Measurements from ENCODE around the gene UXS1. TPM values are rescaled to one million over a fixed set of nuclear protein-coding genes. Genes with fewer than 3 reads are reported as not detected.
A peak's percentile ranks its signal among the peaks of the same experiment; 100 is the strongest.

Gene UXS1
- polyA plus RNA-seq, 3 donors = 23.4 to 33.8 (median 29.3) TPM

DNA sequence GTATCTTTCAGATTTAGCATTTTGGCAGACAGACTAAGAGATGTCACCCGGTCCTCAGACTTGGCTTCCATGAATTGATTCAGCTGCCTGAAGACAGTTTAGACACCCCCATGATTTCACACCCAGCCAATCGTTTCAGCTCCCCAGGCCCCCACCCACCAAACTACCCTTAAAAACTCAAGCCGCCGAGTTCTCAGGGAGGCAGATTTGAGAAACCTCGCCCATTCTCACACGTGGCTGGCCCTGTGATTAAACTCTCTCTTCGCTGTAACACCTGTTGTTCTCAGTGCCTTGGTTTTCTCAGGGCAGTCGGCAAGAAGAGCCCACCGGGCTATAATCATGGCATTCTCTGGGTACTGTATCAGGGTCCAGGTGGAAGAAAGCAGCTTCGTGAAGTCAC is 35.2 kb downstream of the UXS1 start:
- no peaks in the 10 kb centered on the region for H4K20me1 ChIP-seq (ENCODE audit: insufficient read depth, low read length)
- no peak overlapping the region for H3K4me3 ChIP-seq (replicated peaks in 1 of 3; ENCODE audit: low read depth in 2 of 3, low read length in 3 of 3)
- no peak overlapping the region for H3K9ac ChIP-seq (ENCODE audit: insufficient read depth, low read length, poor library complexity, severe bottlenecking)
- intact Hi-C loops (cut with micrococcal nuclease) = no loop called here
- no peak overlapping the region for H3K4me2 ChIP-seq (replicated peaks; ENCODE audit: extremely low read depth, low read length, poor library complexity, severe bottlenecking)
- peaks cover 0 to 19% (median 11%) of the 10 kb centered on the region in 7 donors for H3K9me3 Mint-ChIP-seq
- peak overlapping the region in 3 of 7 donors; percentile 26 to 37 (median 34) for H3K27ac Mint-ChIP-seq
- H3K36me3 ChIP-seq (replicated peaks in 1 of 2; ENCODE audit: control insufficient read depth in 1 of 2, insufficient read depth in 2 of 2, low read length in 2 of 2) = peaks cover 11 to 68% of the 10 kb centered on the region in 2 donors
- no peak overlapping the region for H3K4me3 Mint-ChIP-seq
- peaks cover 60 to 78% of the 10 kb centered on the region in 2 donors for H3K36me3 Mint-ChIP-seq
- TF ChIP-seq, protein P1, sequence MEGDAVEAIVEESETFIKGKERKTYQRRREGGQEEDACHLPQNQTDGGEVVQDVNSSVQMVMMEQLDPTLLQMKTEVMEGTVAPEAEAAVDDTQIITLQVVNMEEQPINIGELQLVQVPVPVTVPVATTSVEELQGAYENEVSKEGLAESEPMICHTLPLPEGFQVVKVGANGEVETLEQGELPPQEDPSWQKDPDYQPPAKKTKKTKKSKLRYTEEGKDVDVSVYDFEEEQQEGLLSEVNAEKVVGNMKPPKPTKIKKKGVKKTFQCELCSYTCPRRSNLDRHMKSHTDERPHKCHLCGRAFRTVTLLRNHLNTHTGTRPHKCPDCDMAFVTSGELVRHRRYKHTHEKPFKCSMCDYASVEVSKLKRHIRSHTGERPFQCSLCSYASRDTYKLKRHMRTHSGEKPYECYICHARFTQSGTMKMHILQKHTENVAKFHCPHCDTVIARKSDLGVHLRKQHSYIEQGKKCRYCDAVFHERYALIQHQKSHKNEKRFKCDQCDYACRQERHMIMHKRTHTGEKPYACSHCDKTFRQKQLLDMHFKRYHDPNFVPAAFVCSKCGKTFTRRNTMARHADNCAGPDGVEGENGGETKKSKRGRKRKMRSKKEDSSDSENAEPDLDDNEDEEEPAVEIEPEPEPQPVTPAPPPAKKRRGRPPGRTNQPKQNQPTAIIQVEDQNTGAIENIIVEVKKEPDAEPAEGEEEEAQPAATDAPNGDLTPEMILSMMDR (IDR thresholded peaks at IDR 0.05) = no peak
- peaks cover 18% of the 10 kb centered on the region in 2 donors for H3K4me1 ChIP-seq (ENCODE audit: control insufficient read depth in 1 of 2, insufficient read depth in 2 of 2, low read length in 2 of 2)
- H3K9me3 ChIP-seq (replicated peaks in 1 of 2; ENCODE audit: control insufficient read depth in 1 of 2, insufficient read depth in 1 of 2, low read length in 2 of 2) = peaks cover 7 to 15% of the 10 kb centered on the region in 2 donors
- no peaks in the 10 kb centered on the region for H3K79me2 ChIP-seq (ENCODE audit: insufficient read depth, low read length)
- no peaks in the 10 kb centered on the region for H3K27me3 ChIP-seq (ENCODE audit: control insufficient read depth in 2 of 2, insufficient read depth in 2 of 2, low read length in 2 of 2)
- no peak for DNase-seq
- no peaks in the 10 kb centered on the region for H3K27me3 Mint-ChIP-seq (ENCODE audit: low read depth in 3 of 3)
- WGBS (ENCODE audit: insufficient coverage) = 96% methylated on average over 10 of the region's 10 CpGs
- H3K27ac ChIP-seq (ENCODE audit: low read depth in 1 of 2, low read length in 2 of 2) = no peak overlapping the region
- no peak overlapping the region for H2AFZ ChIP-seq (ENCODE audit: insufficient read depth, low read depth, low read length, poor library complexity, severe bottlenecking)
- peaks cover 21% of the 10 kb centered on the region for H3K4me1 Mint-ChIP-seq

GRCh38 chr2:106158131-106158530 is 36.0 kb downstream of the UXS1 start:
- peaks cover 7 to 24% (median 15%) of the 10 kb centered on the region in 7 donors for H3K9me3 Mint-ChIP-seq
- no peaks in the 10 kb centered on the region for H3K27me3 Mint-ChIP-seq (ENCODE audit: low read depth in 3 of 3)
- Histone ChIP-seq H2AFZ (ENCODE audit: insufficient read depth, low read depth, low read length, poor library complexity, severe bottlenecking) (no peak overlapping the region), H3K79me2 (ENCODE audit: insufficient read depth, low read length) (peaks cover under 1% of the 10 kb centered on the region), H4K20me1 (ENCODE audit: insufficient read depth, low read length) (no peaks in the 10 kb centered on the region), H3K4me2 (replicated peaks; ENCODE audit: extremely low read depth, low read length, poor library complexity, severe bottlenecking) (no peak overlapping the region), H3K9ac (ENCODE audit: insufficient read depth, low read length, poor library complexity, severe bottlenecking) (no peak overlapping the region), H3K4me1 (ENCODE audit: control insufficient read depth in 1 of 2, insufficient read depth in 2 of 2, low read length in 2 of 2) (peaks cover 18% of the 10 kb centered on the region in 2 donors), H3K36me3 (replicated peaks in 1 of 2; ENCODE audit: control insufficient read depth in 1 of 2, insufficient read depth in 2 of 2, low read length in 2 of 2) (peaks cover 10 to 68% of the 10 kb centered on the region in 2 donors), H3K27ac (ENCODE audit: low read depth in 1 of 2, low read length in 2 of 2) (no peak overlapping the region), H3K9me3 (replicated peaks in 1 of 2; ENCODE audit: control insufficient read depth in 1 of 2, insufficient read depth in 1 of 2, low read length in 2 of 2) (peaks cover 7 to 19% of the 10 kb centered on the region in 2 donors), H3K4me3 (replicated peaks in 1 of 3; ENCODE audit: low read depth in 2 of 3, low read length in 3 of 3) (no peak overlapping the region), H3K27me3 (ENCODE audit: control insufficient read depth in 2 of 2, insufficient read depth in 2 of 2, low read length in 2 of 2) (no peaks in the 10 kb centered on the region)
- H3K4me1 Mint-ChIP-seq = peaks cover 21% of the 10 kb centered on the region
- H3K27ac Mint-ChIP-seq = no peak overlapping the region
- H3K36me3 Mint-ChIP-seq = peaks cover 64 to 82% of the 10 kb centered on the region in 2 donors
- TF ChIP-seq, protein P1 (IDR thresholded peaks at IDR 0.05) = no peak
- intact Hi-C loops (cut with micrococcal nuclease) = no loop called here
- DNase-seq = no peak
- no peak overlapping the region for H3K4me3 Mint-ChIP-seq
- WGBS (ENCODE audit: insufficient coverage) = 100% methylated on average over 3 of the region's 4 CpGs

Data from CD14-positive monocyte (primary cell).